Ishikawa (cell line): ENCODE results near the gene GPX7.

Source experiments
- CEBPB ChIP-seq: IDR thresholded peaks from 2 replicates; pipeline ENCODE4 v1.6.1; 2012
- CREB1 ChIP-seq: IDR thresholded peaks from 2 replicates; pipeline ENCODE4 v1.6.1; 2012; ENCODE audit warnings: low read depth
- EGR1 ChIP-seq: IDR thresholded peaks from 2 replicates; pipeline ENCODE4 v1.6.1; 2012
- EP300 ChIP-seq: IDR thresholded peaks from 2 replicates; pipeline ENCODE4 v1.6.1; 2012; ENCODE audit warnings: borderline replicate concordance
- FOXM1 ChIP-seq: IDR thresholded peaks from 2 replicates; pipeline ENCODE4 v1.6.1; 2012; ENCODE audit warnings: low read depth, borderline replicate concordance
- NFIC ChIP-seq: IDR thresholded peaks from 2 replicates; pipeline ENCODE4 v1.6.1; 2012
- RAD21 ChIP-seq: IDR thresholded peaks from 2 replicates; pipeline ENCODE4 v1.6.1; 2012; ENCODE audit warnings: low read depth
- REST ChIP-seq: IDR thresholded peaks from 2 replicates; pipeline ENCODE4 v1.6.1; 2012; ENCODE audit warnings: low read depth, mild to moderate bottlenecking
- TAF1 ChIP-seq: IDR thresholded peaks from 2 replicates; pipeline ENCODE4 v1.6.1; 2012; ENCODE audit warnings: low read depth, mild to moderate bottlenecking
- TCF12 ChIP-seq: IDR thresholded peaks from 2 replicates; pipeline ENCODE4 v1.6.1; 2012; ENCODE audit warnings: low read depth
- TEAD4 ChIP-seq: IDR thresholded peaks from 2 replicates; pipeline ENCODE4 v1.6.1; 2012
- USF1 ChIP-seq: IDR thresholded peaks from 2 replicates; pipeline ENCODE4 v1.6.1; 2012
- YY1 ChIP-seq: IDR thresholded peaks from 2 replicates; pipeline ENCODE4 v1.6.1; 2012; ENCODE audit warnings: low read depth
- ZBTB7A ChIP-seq: IDR thresholded peaks from 2 replicates; pipeline ENCODE4 v1.6.1; 2012; ENCODE audit warnings: low read depth
- TF ChIP-seq, protein P1 (sequence below): IDR thresholded peaks from 2 replicates; pipeline ENCODE4 v1.6.1; 2012

The GPX7 gene

DNA sequence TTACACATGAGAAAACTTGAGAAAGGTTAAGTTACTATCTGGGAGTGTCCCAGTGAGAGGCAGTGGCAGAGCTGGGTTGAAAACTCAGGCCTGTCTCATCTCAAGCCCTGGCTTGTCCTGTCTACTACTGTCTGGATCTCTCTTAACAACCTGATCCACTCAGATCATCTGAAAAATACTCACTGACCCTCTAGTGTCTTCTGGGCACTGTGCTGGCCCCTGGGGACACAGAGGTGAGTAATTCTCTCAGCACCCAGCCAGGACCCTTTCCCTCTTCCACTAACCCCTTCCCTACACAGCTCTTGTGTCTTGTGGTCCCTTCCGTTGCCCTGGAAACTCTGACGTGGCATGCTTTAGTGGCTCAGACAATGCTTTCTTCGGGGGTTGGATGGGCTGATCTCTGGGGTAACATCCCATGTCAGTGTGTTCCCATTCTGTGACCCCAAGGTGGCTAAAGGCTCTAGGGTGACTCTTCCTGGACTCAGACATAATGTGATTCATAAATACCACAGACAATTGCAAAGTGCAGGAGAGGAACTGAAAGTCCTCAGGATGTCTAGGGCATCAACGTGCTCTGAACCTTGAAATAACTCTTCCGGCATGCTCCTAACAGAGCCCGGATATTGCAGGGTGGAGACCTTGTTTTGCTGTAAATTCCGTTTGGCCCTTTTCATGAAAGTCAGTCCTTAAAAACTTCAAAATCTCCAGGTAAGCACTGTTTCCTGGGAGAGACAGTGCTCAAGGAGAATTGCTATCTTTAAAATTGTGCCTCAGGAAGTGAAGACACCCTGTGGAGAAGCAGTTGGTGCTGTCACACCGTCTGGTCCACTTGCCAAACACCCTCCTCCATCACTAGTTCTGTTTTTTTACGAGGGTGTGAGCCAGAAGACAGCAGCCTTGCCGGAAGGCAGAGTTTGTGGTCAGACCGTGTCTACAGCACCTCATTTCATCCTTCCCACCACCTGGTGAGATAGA, 34.8 kb downstream of the GPX7 start:
- no peak for TF ChIP-seq TEAD4
- TF ChIP-seq ZBTB7A: no peak
- TF ChIP-seq RAD21: no peak
- no peak for TF ChIP-seq TCF12
- no peak for TF ChIP-seq USF1
- no peak for TF ChIP-seq EP300
- TF ChIP-seq TAF1: no peak
- TF ChIP-seq, protein P1, sequence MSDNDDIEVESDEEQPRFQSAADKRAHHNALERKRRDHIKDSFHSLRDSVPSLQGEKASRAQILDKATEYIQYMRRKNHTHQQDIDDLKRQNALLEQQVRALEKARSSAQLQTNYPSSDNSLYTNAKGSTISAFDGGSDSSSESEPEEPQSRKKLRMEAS: no peak
- no peak for TF ChIP-seq FOXM1
- no peak for TF ChIP-seq NFIC
- no peak for TF ChIP-seq CEBPB
- no peak for TF ChIP-seq CREB1
- no peak for TF ChIP-seq EGR1
- TF ChIP-seq YY1: no peak
- no peak for TF ChIP-seq REST

- no peak for TF ChIP-seq FOXM1
- TF ChIP-seq USF1: no peak
- no peak for TF ChIP-seq RAD21
- TF ChIP-seq REST: no peak
- no peak for TF ChIP-seq YY1
- no peak for TF ChIP-seq TCF12
- no peak for TF ChIP-seq EGR1
- no peak for TF ChIP-seq ZBTB7A
- TF ChIP-seq, protein P1: no peak
- no peak for TF ChIP-seq NFIC
Measured at GRCh38 chr1:52637946-52638345, 35.8 kb downstream of the GPX7 start.

- TF ChIP-seq CREB1 (no peak), RAD21 (no peak), NFIC (no peak), TEAD4 (no peak), USF1 (no peak), FOXM1 (no peak), EGR1 (no peak), REST (no peak), YY1 (no peak), TCF12 (no peak), ZBTB7A (no peak), TAF1 (no peak), EP300 (no peak), CEBPB (no peak)
- TF ChIP-seq, protein P1: no peak
Measured at GRCh38 chr1:52640697-52641096, 38.5 kb downstream of the GPX7 start.
